HepG2 (cell line): ENCODE data around the gene ZG16. TPM values are rescaled to one million over a fixed set of nuclear protein-coding genes. Genes with fewer than 3 reads are reported as not detected.

Experiments used
- DMAP1 ChIP-seq: IDR thresholded peaks from 2 replicates; pipeline ENCODE4 v1.6.1; 2016
- E2F5 ChIP-seq: sonication (generic); formaldehyde crosslinking; conservative IDR thresholded peaks from 2 replicates; pipeline ENCODE4 v1.4.0; 2020; ENCODE audit warnings: missing genetic modification reagents
- LCORL ChIP-seq, 2 experiments: fragments of 450-650 bp in 1 of 2; sonication (generic) in 1 of 2; formaldehyde crosslinking in 1 of 2; IDR thresholded peaks; 2 replicates each; pipeline versions ENCODE4 v1.5.0 to v1.6.1; 2017 to 2020; ENCODE audit warnings: antibody characterized with exemption in 1 of 2, missing genetic modification reagents in 1 of 2
- MXI1 ChIP-seq: IDR thresholded peaks from 3 replicates; pipeline ENCODE4 v1.6.1; 2012; ENCODE audit warnings: low read depth, low read length, inconsistent platforms, borderline replicate concordance
- NR0B2 ChIP-seq: sonication (generic); formaldehyde crosslinking; IDR thresholded peaks from 2 replicates; pipeline ENCODE4 v1.4.0; 2020; ENCODE audit warnings: mild to moderate bottlenecking, missing genetic modification reagents
- PRDM10 ChIP-seq: sonication (generic); formaldehyde crosslinking; IDR thresholded peaks from 2 replicates; pipeline ENCODE4 v1.4.0; 2020; ENCODE audit warnings: low read depth, missing genetic modification reagents
- RFX1 ChIP-seq: fragments of 450-650 bp; IDR thresholded peaks from 2 replicates; pipeline ENCODE4 v1.6.1; 2017
- SAP130 ChIP-seq: IDR thresholded peaks from 2 replicates; pipeline ENCODE4 v1.6.1; 2016; ENCODE audit warnings: low read depth
- THAP7 ChIP-seq: sonication (generic); formaldehyde crosslinking; IDR thresholded peaks from 2 replicates; pipeline ENCODE4 v1.8.1; 2023; ENCODE audit warnings: mild to moderate bottlenecking, missing genetic modification reagents
- ZBTB2 ChIP-seq: sonication (generic); formaldehyde crosslinking; IDR thresholded peaks from 2 replicates; pipeline ENCODE4 v1.8.0; 2022; ENCODE audit warnings: low read depth, missing genetic modification reagents
- ZC3H13 ChIP-seq: sonication (generic); formaldehyde crosslinking; IDR thresholded peaks from 2 replicates; pipeline ENCODE4 v1.8.1; 2023; ENCODE audit warnings: mild to moderate bottlenecking, missing genetic modification reagents, moderate library complexity
- ZFP82 ChIP-seq: sonication (generic); formaldehyde crosslinking; IDR thresholded peaks from 2 replicates; pipeline ENCODE4 v1.5.1; 2020; ENCODE audit warnings: mild to moderate bottlenecking, missing genetic modification reagents, borderline replicate concordance
- ZNF230 ChIP-seq: sonication (generic); formaldehyde crosslinking; IDR thresholded peaks from 2 replicates; pipeline ENCODE4 v1.4.0; 2020; ENCODE audit warnings: mild to moderate bottlenecking, missing genetic modification reagents
- ZNF317 ChIP-seq: sonication (generic); formaldehyde crosslinking; IDR thresholded peaks from 2 replicates; pipeline ENCODE4 v1.5.0; 2020; ENCODE audit warnings: mild to moderate bottlenecking, missing genetic modification reagents
- ZNF441 ChIP-seq: sonication (generic); formaldehyde crosslinking; IDR thresholded peaks from 2 replicates; pipeline ENCODE4 v1.7.0; 2021; ENCODE audit warnings: missing genetic modification reagents, borderline replicate concordance
- ZNF576 ChIP-seq: sonication (generic); formaldehyde crosslinking; IDR thresholded peaks from 2 replicates; pipeline ENCODE4 v1.4.0; 2020; ENCODE audit warnings: mild to moderate bottlenecking, missing genetic modification reagents
- ZNF777 ChIP-seq: sonication (generic); formaldehyde crosslinking; IDR thresholded peaks from 2 replicates; pipeline ENCODE4 v1.4.0; 2020; ENCODE audit warnings: missing genetic modification reagents
- ZNF800 ChIP-seq: sonication (generic); formaldehyde crosslinking; IDR thresholded peaks from 2 replicates; pipeline ENCODE4 v1.4.0; 2020; ENCODE audit warnings: missing genetic modification reagents
- polyA plus RNA-seq, 8 experiments: library from polyadenylated mRNA; depleted of rRNA in 3 of 8; stranded (reverse) in 7 of 8; unstranded in 1 of 8; fragments of >200 nt; fragmentation: Illumina TruSeq in 4 of 8; extraction: Trizol in 4 of 8; gene quantifications; 2 replicates each; pipeline versions ENCODE4 v1.2.1 to v1.2.3, GENCODE V29; 2011 to 2016; ENCODE audit warnings: low read depth in 4 of 8, missing spikeins in 1 of 8, mixed read lengths in 1 of 8; ENCODE audit not compliant: insufficient read depth in 1 of 8
- total RNA-seq, 5 experiments: library from RNA; depleted of rRNA; stranded (reverse); fragments of >200 nt; fragmentation: Illumina TruSeq; extraction: Trizol; gene quantifications; 2 replicates each; pipeline ENCODE4 v1.2.3, GENCODE V29; 2016; ENCODE audit warnings: low read depth in 1 of 5

ZG16 gene
- total and polyA plus RNA-seq, 2 of the 13 experiments (the other 11 are each of a cell fraction or from before 2014, with no cell fraction given): 0.04 to 0.07 TPM

- no peak for TF ChIP-seq NR0B2 (CRISPR knock-in tag)
- no peak for TF ChIP-seq LCORL (IDR thresholded peaks at IDR 0.05)
- TF ChIP-seq LCORL (CRISPR knock-in tag; IDR thresholded peaks at IDR 0.05): 0 out of 2 replicates have a peak, but pooled peaks have one; percentile 24
- no peak for TF ChIP-seq DMAP1 (CRISPR knock-in tag)
- 0 out of 2 replicates have a peak, but pooled peaks have one; percentile 20 for TF ChIP-seq RFX1
- peak; percentile 25; the same call in 1 of the 2 replicates for TF ChIP-seq ZNF800 (CRISPR knock-in tag)
- TF ChIP-seq THAP7 (CRISPR knock-in tag): 0 out of 2 replicates have a peak, but pooled peaks have one; percentile 70
- TF ChIP-seq ZNF317 (CRISPR knock-in tag): 0 out of 2 replicates have a peak, but pooled peaks have one; percentile 33
- no peak for TF ChIP-seq ZNF230 (CRISPR knock-in tag)
- 0 out of 2 replicates have a peak, but pooled peaks have one; percentile 26 for TF ChIP-seq ZBTB2 (CRISPR knock-in tag)
- 0 out of 2 replicates have a peak, but pooled peaks have one; percentile 28 for TF ChIP-seq PRDM10
- TF ChIP-seq ZC3H13 (CRISPR knock-in tag): 0 out of 2 replicates have a peak, but pooled peaks have one; percentile 32
- 0 out of 2 replicates have a peak, but pooled peaks have one; percentile 55 for TF ChIP-seq ZNF441 (CRISPR knock-in tag)
- TF ChIP-seq ZNF777: peak; percentile 94
- 0 out of 2 replicates have a peak, but pooled peaks have one; percentile 16 for TF ChIP-seq E2F5 (CRISPR knock-in tag)
- 0 out of 2 replicates have a peak, but pooled peaks have one; percentile 48 for TF ChIP-seq ZFP82
- 0 out of 2 replicates have a peak, but pooled peaks have one; percentile 72 for TF ChIP-seq ZNF576
- TF ChIP-seq SAP130 (CRISPR knock-in tag): peak; percentile 54; the same call in 1 of the 2 replicates
- 0 out of 3 replicates have a peak, but pooled peaks have one; percentile 54 for TF ChIP-seq MXI1
These were observed 34.0 kb downstream of the ZG16 start, which contains the start of gene PRRT2 (continued) for GRCh38 chr16:29811896-29812665.
